ENCODE results near the gene LMBR1.
"Not testable (repeated sequence)": the region's sequence is repeated elsewhere in the genome, so short reads cannot be mapped to it uniquely, and the experiment has no call there.

LMBR1 gene

DNA sequence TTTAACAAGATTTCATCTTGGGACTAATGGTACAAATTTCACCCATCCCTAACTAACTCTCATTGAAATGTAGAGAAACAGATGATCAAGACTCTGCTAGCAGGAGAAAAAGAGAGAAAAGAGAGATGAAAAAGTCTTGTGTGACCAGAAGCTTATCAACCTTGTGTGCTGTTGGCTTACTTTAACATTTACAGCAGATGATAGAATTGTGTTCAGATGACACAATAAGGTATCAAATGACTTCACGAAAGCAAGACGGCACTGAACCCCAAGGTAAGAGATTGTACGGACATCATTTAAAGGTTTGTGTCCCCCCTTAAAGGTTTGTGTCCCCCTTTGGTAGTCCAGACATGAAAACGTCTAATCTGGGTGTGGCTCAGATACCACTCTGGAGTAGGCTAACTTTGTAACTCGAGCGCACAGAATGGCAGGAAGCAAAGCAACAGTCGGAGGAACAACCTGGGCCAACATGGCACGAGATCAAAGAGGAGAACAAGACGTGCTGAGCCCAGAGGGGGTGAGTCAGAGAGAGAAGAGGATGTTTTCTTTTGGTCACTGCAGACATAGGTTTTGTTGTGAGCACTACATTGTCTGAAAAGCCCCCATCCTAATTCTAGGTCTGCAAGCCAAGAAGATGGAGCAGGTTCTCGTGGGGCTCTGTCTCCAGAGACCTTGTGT lies 10.4 kb upstream of the LMBR1 start:
- no peak for DNase-seq

DNA sequence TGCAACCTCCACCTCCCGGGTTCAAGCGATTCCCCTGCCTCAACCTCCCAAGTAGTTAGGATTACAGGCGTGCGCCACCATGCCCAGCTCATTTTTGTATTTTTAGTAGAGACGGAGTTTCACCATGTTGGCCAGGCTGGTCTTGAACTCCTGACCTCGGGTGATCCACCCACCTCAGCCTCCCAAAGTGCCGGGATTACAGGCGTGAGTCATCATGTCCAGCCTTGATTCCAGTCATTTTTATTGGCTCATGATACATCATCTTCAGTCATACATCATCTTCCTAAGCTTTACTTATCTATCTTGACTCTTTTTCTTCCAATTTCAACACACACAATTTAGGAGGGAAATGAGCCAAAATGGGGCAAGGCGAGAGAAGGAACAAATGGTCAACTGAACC lies 7.1 kb upstream of the LMBR1 start:
- not testable (repeated sequence) for DNase-seq

GRCh38 chr7:156898938-156899337 lies 6.0 kb upstream of the LMBR1 start:
- no peak for DNase-seq

DNA sequence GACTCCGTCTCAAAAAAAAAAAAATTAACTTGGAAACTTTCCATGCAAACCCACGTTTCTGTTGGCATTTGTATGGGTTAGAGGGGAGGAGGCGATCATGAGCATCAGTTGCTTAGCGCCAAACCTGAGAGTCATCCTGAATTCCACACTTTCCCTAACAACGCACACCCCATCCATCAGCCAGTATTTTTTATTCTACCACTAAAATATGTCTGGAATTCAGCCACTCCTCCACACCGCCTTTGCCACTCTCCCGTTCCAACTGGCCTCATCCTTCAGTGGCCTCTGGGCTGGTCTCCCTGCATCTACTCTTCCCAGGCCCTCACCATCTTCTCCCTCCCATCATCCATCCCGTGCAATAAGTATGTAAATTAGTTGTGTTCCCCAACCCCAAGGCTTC lies 4.7 kb upstream of the LMBR1 start:
- no peak for DNase-seq

GRCh38 chr7:156896388-156897022 lies 3.5 kb upstream of the LMBR1 start:
- DNase-seq: no peak

GRCh38 chr7:156895024-156895780 lies 2.2 kb upstream of the LMBR1 start:
- peak; percentile 99 for DNase-seq

GRCh38 chr7:156892081-156892800 lies 742 bp downstream of the LMBR1 start:
- peak; percentile 42 to 50 for DNase-seq

- DNase-seq: no peak
Observed at GRCh38 chr7:156889746-156890145, 3.2 kb downstream of the LMBR1 start.

GRCh38 chr7:156889089-156889488 lies 3.9 kb downstream of the LMBR1 start:
- DNase-seq: peak; percentile 63 to 65

GRCh38 chr7:156886020-156886795 lies 6.8 kb downstream of the LMBR1 start:
- DNase-seq: no peak

GRCh38 chr7:156881679-156882078 lies 11.3 kb downstream of the LMBR1 start:
- DNase-seq: no peak

- DNase-seq: no peak
Observed at GRCh38 chr7:156875766-156876165, 17.2 kb downstream of the LMBR1 start.

DNA sequence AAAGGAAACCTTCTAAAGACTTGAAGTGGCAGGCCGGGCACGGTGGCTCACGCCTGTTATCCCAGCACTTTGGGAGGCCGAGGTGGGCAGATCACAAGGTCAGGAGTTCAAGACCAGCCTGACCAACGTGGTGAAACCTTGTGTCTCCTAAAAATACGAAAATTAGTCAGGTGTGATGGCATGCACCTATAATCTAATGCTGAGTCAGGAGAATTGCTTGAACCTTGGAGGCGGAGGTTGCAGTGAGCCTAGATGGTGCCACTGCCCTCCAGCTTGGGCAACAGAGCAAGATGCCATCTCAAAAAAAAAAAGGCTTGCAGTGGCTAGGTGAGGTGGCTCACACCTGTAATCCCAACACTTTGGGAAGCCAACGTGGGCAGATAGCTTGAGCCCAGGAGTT lies 24.6 kb downstream of the LMBR1 start:
- DNase-seq: not testable (repeated sequence)

- DNase-seq: peak; percentile 12 to 40
Observed at GRCh38 chr7:156865493-156865892, 27.5 kb downstream of the LMBR1 start.

- not testable (repeated sequence) for DNase-seq
Observed at GRCh38 chr7:156862022-156862421, 31.0 kb downstream of the LMBR1 start.

- no peak for DNase-seq
Observed at GRCh38 chr7:156861212-156861611, 31.8 kb downstream of the LMBR1 start.

DNA sequence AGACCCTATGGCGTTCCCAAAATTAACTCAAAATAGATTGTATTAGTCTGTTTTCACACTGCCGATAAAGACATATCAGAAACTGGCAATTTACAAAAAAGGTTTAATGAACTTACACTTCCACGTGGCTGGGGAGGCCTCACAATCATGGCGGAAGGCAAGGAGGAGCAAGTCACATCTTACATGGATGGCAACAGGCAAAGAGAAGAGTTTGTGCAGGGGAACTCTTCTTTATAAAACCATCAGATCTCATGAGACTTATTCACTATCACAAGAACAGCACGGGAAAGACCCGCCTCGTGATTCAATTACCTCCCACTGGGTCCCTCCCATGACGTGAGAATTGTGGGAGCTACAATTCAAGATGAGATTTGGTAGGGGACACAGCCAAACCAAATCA lies 32.9 kb downstream of the LMBR1 start:
- not testable (repeated sequence) for DNase-seq

- no peak for DNase-seq
Observed at GRCh38 chr7:156858523-156858922, 34.5 kb downstream of the LMBR1 start.

DNA sequence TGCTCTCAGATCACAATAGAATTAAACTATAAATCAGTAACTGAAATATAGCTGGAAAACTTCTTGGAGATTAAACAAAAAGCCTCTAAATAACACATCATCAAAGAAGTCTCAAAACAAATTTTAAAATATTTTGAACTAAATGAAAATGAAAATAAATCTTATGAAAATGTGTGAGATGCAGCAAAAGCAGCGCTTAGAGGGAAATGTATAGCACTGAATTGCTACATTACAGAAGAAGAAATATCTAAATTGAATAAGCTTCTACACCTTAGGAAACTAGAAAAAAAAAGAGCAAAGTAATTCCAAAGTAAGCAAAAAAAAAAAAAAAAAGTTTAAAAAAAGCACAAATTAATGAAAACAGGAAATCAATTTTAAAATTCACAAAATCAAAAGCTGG lies 35.2 kb downstream of the LMBR1 start:
- no peak for DNase-seq

DNA sequence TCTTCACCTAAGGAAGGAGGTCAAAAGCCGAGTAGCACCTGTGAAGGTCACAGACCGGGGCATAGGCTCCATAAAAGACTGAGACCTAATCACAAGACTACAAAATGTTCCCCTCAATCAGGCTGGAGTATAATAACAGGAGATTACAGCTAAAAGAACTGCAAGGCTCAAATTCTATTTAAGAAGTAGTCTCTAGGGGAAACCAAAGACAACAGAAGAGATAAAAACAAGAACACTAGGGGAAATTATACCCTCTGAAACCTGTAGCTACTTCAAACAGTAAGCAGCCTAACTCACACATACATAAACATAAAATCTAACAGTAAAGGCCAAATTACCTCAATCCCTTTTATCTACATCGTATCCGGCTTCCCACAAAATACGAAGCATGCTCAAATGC lies 38.3 kb downstream of the LMBR1 start:
- no peak for DNase-seq

DNA sequence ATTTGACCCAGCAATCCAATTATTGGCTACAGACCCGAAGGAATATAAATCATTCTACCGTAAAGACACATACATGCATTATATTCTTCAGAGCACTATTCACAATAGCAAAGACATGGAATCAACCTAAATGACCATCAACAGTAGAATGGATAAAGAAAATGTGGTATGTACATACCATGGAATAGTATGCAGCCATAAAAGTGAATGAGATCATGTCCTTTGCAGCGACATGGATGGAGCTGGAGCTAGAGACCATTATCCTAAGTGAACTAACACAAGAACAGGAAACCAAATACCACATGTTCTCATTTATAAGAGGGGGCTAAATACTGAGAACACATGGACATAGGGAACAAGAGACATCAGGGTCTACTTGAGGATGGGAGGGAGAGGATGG lies 44.0 kb downstream of the LMBR1 start:
- DNase-seq: no peak

DNA sequence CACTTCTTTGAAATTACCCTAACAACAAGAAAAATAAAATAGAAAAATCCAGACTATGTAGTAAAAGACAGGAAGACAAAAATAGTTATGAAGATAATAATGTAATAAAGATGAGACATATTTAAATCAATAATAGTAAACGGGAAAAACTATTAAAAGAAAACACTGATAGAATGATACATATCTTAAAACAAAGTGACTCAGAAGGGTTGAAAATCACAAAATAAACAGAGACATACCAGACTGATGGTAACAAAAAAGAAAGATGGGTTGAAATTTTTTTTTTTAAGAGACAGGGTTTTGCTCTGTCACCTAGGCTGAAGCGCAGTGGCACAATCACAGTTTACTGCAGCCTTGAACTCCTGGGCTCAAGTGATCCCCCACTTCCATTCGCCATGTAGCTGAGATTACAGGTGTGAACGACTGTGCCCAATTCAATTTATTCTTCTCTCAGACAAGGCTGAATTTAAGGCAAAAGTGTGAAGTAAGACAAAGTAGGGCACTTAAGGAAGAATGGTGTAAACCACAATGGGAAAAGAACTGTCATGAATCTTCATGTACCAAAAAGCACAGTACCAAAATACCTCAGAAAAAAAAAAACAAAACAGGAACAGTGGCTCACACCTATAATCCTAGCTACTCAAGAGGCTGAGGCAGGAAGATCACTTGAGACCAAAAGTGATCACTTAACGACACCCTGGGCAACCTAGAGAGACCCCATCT lies 47.4 kb downstream of the LMBR1 start:
- DNase-seq: no peak

Measured in Kasumi-1 (cell line).